HepG2 (cell line): ENCODE results near the gene COX7A2L. TPM values are rescaled to one million over a fixed set of nuclear protein-coding genes. Genes with fewer than 3 reads are reported as not detected.

Experiments used
- ARID5B ChIP-seq: IDR thresholded peaks from 2 replicates; pipeline ENCODE4 v1.4.0; 2020; ENCODE audit warnings: mild to moderate bottlenecking, missing genetic modification reagents
- BCL6 ChIP-seq: IDR thresholded peaks from 2 replicates; pipeline ENCODE4 v1.6.1; 2016; ENCODE audit warnings: missing genetic modification reagents, missing compliant biosample characterization
- HMG20A ChIP-seq: IDR thresholded peaks from 2 replicates; pipeline ENCODE4 v1.6.1; 2016; ENCODE audit warnings: borderline replicate concordance
- HOXA5 ChIP-seq: sonication (generic); formaldehyde crosslinking; IDR thresholded peaks from 2 replicates; pipeline ENCODE4 v1.4.0; 2020; ENCODE audit warnings: missing genetic modification reagents
- KLF16 ChIP-seq, 2 experiments: sonication (generic) in 1 of 2; formaldehyde crosslinking in 1 of 2; IDR thresholded peaks; 2 replicates each; pipeline versions ENCODE4 v1.6.1 to v1.8.0; 2016 to 2023; ENCODE audit warnings: missing genetic modification reagents in 2 of 2, missing compliant biosample characterization in 1 of 2
- MAFF ChIP-seq: IDR thresholded peaks from 2 replicates; pipeline ENCODE4 v1.6.1; 2011; ENCODE audit warnings: low read depth, low read length, improper control_type of control experiment
- MNT ChIP-seq: fragments of 450-650 bp; IDR thresholded peaks from 2 replicates; pipeline ENCODE4 v1.6.1; 2016
- RBM22 ChIP-seq: fragments of 200-400 bp; formaldehyde crosslinking; optimal IDR thresholded peaks from 2 replicates; pipeline ENCODE3; 2017; ENCODE audit warnings: mild to moderate bottlenecking, low read length, moderate library complexity
- SOX5 ChIP-seq: IDR thresholded peaks from 2 replicates; pipeline ENCODE4 v1.6.1; 2016; ENCODE audit warnings: borderline replicate concordance
- TARDBP ChIP-seq: sonication (generic); formaldehyde crosslinking; IDR thresholded peaks from 2 replicates; pipeline ENCODE4 v1.8.0; 2022; ENCODE audit warnings: mild to moderate bottlenecking, missing genetic modification reagents
- polyA plus RNA-seq, 8 experiments: library from polyadenylated mRNA; depleted of rRNA in 3 of 8; stranded (reverse) in 7 of 8; unstranded in 1 of 8; fragments of >200 nt; fragmentation: Illumina TruSeq in 4 of 8; extraction: Trizol in 4 of 8; gene quantifications; 2 replicates each; pipeline versions ENCODE4 v1.2.1 to v1.2.3, GENCODE V29; 2011 to 2016; ENCODE audit warnings: low read depth in 4 of 8, missing spikeins in 1 of 8, mixed read lengths in 1 of 8; ENCODE audit not compliant: insufficient read depth in 1 of 8
- total RNA-seq, 5 experiments: library from RNA; depleted of rRNA; stranded (reverse); fragments of >200 nt; fragmentation: Illumina TruSeq; extraction: Trizol; gene quantifications; 2 replicates each; pipeline ENCODE4 v1.2.3, GENCODE V29; 2016; ENCODE audit warnings: low read depth in 1 of 5
- TF ChIP-seq, protein P1 (sequence below): sonication (generic); formaldehyde crosslinking; conservative IDR thresholded peaks from 2 replicates; pipeline ENCODE4 v1.8.0; 2022; ENCODE audit warnings: low read depth, missing genetic modification reagents
- TF ChIP-seq, protein P2 (sequence below): sonication (generic); formaldehyde crosslinking; IDR thresholded peaks from 2 replicates; pipeline ENCODE4 v1.5.1; 2020; ENCODE audit warnings: mild to moderate bottlenecking, missing genetic modification reagents, moderate library complexity
- TF ChIP-seq, protein P3 (sequence below): sonication (generic); formaldehyde crosslinking; conservative IDR thresholded peaks from 2 replicates; pipeline ENCODE4 v1.4.0; 2020; ENCODE audit warnings: mild to moderate bottlenecking, missing genetic modification reagents, moderate library complexity

COX7A2L gene
- total and polyA plus RNA-seq, 2 of the 13 experiments (the other 11 are each of a cell fraction or from before 2014, with no cell fraction given), result 155 to 201 TPM

DNA sequence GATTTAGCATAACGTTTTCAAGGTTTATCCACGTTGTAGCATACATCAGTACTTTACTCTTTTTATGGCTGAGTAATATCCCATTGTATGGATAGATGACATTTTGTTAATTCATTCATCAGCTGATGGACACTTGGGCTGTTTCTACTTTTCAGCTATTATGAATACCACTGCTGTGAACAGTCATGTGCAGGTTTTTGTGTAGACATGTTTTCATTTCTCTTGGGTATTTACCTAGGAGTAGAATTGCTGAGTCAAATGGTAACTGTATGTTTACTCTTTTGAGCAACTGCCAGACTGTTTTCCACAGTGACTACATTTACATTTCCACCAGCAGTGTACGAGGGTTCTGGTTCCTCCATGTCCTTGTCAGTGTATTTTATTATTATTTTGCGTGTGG lies 33.9 kb downstream of the COX7A2L start (continued):
- TF ChIP-seq, protein P1, sequence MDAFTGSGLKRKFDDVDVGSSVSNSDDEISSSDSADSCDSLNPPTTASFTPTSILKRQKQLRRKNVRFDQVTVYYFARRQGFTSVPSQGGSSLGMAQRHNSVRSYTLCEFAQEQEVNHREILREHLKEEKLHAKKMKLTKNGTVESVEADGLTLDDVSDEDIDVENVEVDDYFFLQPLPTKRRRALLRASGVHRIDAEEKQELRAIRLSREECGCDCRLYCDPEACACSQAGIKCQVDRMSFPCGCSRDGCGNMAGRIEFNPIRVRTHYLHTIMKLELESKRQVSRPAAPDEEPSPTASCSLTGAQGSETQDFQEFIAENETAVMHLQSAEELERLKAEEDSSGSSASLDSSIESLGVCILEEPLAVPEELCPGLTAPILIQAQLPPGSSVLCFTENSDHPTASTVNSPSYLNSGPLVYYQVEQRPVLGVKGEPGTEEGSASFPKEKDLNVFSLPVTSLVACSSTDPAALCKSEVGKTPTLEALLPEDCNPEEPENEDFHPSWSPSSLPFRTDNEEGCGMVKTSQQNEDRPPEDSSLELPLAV (CRISPR knock-in tag), result no peak
- TF ChIP-seq ARID5B, result peak; percentile 58
- peak; percentile 25; the same call in 1 of the 2 replicates for TF ChIP-seq MNT
- TF ChIP-seq, protein P2, sequence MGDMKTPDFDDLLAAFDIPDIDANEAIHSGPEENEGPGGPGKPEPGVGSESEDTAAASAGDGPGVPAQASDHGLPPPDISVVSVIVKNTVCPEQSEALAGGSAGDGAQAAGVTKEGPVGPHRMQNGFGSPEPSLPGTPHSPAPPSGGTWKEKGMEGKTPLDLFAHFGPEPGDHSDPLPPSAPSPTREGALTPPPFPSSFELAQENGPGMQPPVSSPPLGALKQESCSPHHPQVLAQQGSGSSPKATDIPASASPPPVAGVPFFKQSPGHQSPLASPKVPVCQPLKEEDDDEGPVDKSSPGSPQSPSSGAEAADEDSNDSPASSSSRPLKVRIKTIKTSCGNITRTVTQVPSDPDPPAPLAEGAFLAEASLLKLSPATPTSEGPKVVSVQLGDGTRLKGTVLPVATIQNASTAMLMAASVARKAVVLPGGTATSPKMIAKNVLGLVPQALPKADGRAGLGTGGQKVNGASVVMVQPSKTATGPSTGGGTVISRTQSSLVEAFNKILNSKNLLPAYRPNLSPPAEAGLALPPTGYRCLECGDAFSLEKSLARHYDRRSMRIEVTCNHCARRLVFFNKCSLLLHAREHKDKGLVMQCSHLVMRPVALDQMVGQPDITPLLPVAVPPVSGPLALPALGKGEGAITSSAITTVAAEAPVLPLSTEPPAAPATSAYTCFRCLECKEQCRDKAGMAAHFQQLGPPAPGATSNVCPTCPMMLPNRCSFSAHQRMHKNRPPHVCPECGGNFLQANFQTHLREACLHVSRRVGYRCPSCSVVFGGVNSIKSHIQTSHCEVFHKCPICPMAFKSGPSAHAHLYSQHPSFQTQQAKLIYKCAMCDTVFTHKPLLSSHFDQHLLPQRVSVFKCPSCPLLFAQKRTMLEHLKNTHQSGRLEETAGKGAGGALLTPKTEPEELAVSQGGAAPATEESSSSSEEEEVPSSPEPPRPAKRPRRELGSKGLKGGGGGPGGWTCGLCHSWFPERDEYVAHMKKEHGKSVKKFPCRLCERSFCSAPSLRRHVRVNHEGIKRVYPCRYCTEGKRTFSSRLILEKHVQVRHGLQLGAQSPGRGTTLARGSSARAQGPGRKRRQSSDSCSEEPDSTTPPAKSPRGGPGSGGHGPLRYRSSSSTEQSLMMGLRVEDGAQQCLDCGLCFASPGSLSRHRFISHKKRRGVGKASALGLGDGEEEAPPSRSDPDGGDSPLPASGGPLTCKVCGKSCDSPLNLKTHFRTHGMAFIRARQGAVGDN, result no peak
- peak; percentile 81; the same call in 1 of the 2 replicates for TF ChIP-seq SOX5 (CRISPR knock-in tag)
- TF ChIP-seq HOXA5 (CRISPR knock-in tag), result 0 out of 2 replicates have a peak, but pooled peaks have one; percentile 38
- TF ChIP-seq RBM22, result peak; percentile 38
- TF ChIP-seq HMG20A (CRISPR knock-in tag), result peak; percentile 19; the same call in 1 of the 2 replicates
- peak; percentile 52 for TF ChIP-seq BCL6 (CRISPR knock-in tag)
- TF ChIP-seq TARDBP (CRISPR knock-in tag), result peak; percentile 59; the same call in 1 of the 2 replicates
- TF ChIP-seq KLF16 (CRISPR knock-in tag; IDR thresholded peaks at IDR 0.05), result peak in 1 of 2 experiments; percentile 61; a peak in 2 of 4 replicates
- peak; percentile 96 for TF ChIP-seq MAFF
- TF ChIP-seq, protein P3, sequence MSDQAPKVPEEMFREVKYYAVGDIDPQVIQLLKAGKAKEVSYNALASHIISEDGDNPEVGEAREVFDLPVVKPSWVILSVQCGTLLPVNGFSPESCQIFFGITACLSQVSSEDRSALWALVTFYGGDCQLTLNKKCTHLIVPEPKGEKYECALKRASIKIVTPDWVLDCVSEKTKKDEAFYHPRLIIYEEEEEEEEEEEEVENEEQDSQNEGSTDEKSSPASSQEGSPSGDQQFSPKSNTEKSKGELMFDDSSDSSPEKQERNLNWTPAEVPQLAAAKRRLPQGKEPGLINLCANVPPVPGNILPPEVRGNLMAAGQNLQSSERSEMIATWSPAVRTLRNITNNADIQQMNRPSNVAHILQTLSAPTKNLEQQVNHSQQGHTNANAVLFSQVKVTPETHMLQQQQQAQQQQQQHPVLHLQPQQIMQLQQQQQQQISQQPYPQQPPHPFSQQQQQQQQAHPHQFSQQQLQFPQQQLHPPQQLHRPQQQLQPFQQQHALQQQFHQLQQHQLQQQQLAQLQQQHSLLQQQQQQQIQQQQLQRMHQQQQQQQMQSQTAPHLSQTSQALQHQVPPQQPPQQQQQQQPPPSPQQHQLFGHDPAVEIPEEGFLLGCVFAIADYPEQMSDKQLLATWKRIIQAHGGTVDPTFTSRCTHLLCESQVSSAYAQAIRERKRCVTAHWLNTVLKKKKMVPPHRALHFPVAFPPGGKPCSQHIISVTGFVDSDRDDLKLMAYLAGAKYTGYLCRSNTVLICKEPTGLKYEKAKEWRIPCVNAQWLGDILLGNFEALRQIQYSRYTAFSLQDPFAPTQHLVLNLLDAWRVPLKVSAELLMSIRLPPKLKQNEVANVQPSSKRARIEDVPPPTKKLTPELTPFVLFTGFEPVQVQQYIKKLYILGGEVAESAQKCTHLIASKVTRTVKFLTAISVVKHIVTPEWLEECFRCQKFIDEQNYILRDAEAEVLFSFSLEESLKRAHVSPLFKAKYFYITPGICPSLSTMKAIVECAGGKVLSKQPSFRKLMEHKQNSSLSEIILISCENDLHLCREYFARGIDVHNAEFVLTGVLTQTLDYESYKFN (CRISPR knock-in tag), result peak; percentile 43; the same call in 1 of the 2 replicates
